ENCODE measurements around the gene PHKB. TPM values are rescaled to one million over a fixed set of nuclear protein-coding genes. Genes with fewer than 3 reads are reported as not detected.

PHKB gene
- total and polyA plus RNA-seq, 2 of the 8 experiments (the other 6 are each of a cell fraction or from before 2014, with no cell fraction given) = 18.6 to 38.3 TPM

DNA sequence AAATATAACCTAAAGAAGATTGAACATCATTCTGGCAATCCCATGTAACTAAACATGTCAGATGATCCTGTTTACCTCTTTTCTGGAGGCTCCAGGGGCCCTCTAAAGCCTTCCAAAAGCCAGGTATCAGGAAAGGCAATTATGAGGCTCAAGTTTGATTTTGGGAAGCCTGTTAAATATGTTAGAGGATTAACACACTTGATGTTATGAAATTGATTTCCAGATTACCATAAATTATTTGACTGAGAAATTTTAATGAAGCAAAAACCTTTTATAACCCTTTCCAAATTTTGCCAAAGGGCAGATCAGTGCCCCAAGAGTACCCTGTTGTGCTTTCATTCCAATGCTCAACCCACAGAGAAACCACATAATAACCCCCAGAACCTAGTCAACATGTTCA, 29.3 kb downstream of the PHKB start:
- H2BK20ac ChIP-seq (ENCODE audit: low read length) = no peak overlapping the region
- H4K5ac ChIP-seq (ENCODE audit: insufficient read length, low read depth, low read length) = no peak overlapping the region
- H3K27me3 ChIP-seq (replicated peaks in 1 of 4; ENCODE audit: control insufficient read depth in 3 of 4, extremely low read depth in 1 of 4, insufficient read depth in 3 of 4, low read length in 3 of 4) = no peaks in the 10 kb centered on the region
- H3K4me3 ChIP-seq (ENCODE audit: extremely low read depth in 1 of 4, insufficient read depth in 2 of 4, low read depth in 3 of 4, low read length in 4 of 4) = no peak overlapping the region
- no peak overlapping the region for H3K56ac ChIP-seq (replicated peaks; ENCODE audit: insufficient read length, low read depth, low read length)
- no peak overlapping the region for H3K18ac ChIP-seq (ENCODE audit: extremely low read depth, low read length)
- peaks cover 0 to 7% (median 4%) of the 10 kb centered on the region in 4 experiments; a peak in 4 of 7 replicates for H3K4me1 ChIP-seq (replicated peaks in 1 of 4; ENCODE audit: control insufficient read depth in 3 of 4, insufficient read depth in 4 of 4, low read length in 3 of 4)
- no peak overlapping the region for H2BK15ac ChIP-seq (ENCODE audit: low read length)
- no peak overlapping the region for H2BK120ac ChIP-seq (replicated peaks; ENCODE audit: low read depth, low read length)
- no peak overlapping the region for H2BK12ac ChIP-seq (ENCODE audit: low read depth, low read length)
- no peaks in the 10 kb centered on the region for H4K20me1 ChIP-seq (replicated peaks in 1 of 2; ENCODE audit: control insufficient read depth in 1 of 2, insufficient read depth in 2 of 2, low read length in 2 of 2)
- no peak overlapping the region for H4K91ac ChIP-seq (replicated peaks; ENCODE audit: insufficient read length, low read length)
- no peak overlapping the region for H2AFZ ChIP-seq (ENCODE audit: low read length)
- H3K9me3 ChIP-seq (ENCODE audit: insufficient read depth in 2 of 2, low read depth in 1 of 2, low read length in 1 of 2) = peaks cover 17 to 20% of the 10 kb centered on the region in 2 experiments
- no peak overlapping the region for H3K4ac ChIP-seq (replicated peaks; ENCODE audit: insufficient read length, low read depth, low read length)
- DNase-seq (ENCODE audit: low read depth in 1 of 2, low spot score in 2 of 2) (no peak), FAIRE-seq (no peak)
- H3K9ac ChIP-seq (replicated peaks in 1 of 4; ENCODE audit: extremely low read depth in 1 of 4, low read depth in 3 of 4, low read length in 3 of 4) = no peak overlapping the region
- no peak overlapping the region for H3K27ac ChIP-seq (ENCODE audit: low read depth, low read length)
- POLR2A ChIA-PET (ENCODE audit: partially characterized antibody) = no interaction called here
- no peak overlapping the region for H3K23ac ChIP-seq (ENCODE audit: insufficient read length)
- CTCF ChIA-PET (ENCODE audit: partially characterized antibody) = no interaction called here
- no peak overlapping the region for H2BK5ac ChIP-seq (ENCODE audit: low read depth, low read length)
- H2AK5ac ChIP-seq (ENCODE audit: low read depth, low read length) = no peak overlapping the region
- no peak overlapping the region for H3K14ac ChIP-seq (ENCODE audit: insufficient read length)
- no peaks in the 10 kb centered on the region for H3K79me1 ChIP-seq (ENCODE audit: low read depth, low read length)
- H3K79me2 ChIP-seq (ENCODE audit: control insufficient read depth in 1 of 2, insufficient read depth in 2 of 2, low read length in 2 of 2) = no peaks in the 10 kb centered on the region; a peak in 1 of 4 replicates
- TF ChIP-seq KDM5A (IDR thresholded peaks at IDR 0.05; ENCODE audit: low read length) (no peak), SRF (IDR thresholded peaks at IDR 0.05; ENCODE audit: low read depth, low read length) (no peak), CHD1 (IDR thresholded peaks at IDR 0.05; ENCODE audit: low read depth, low read length) (no peak), SP4 (IDR thresholded peaks at IDR 0.05; ENCODE audit: low read length) (no peak), CBX8 (IDR thresholded peaks at IDR 0.05; ENCODE audit: borderline replicate concordance, low read depth, low read length) (no peak), CTBP2 (IDR thresholded peaks at IDR 0.05; ENCODE audit: borderline replicate concordance, insufficient read depth, insufficient read length, low read length) (no peak), GTF2F1 (IDR thresholded peaks at IDR 0.05; ENCODE audit: borderline replicate concordance, low read depth, low read length) (no peak), POLR2AphosphoS5 (IDR thresholded peaks at IDR 0.05; ENCODE audit: low read depth, low read length) (no peak), NANOG (IDR thresholded peaks at IDR 0.05; ENCODE audit: insufficient read depth, low read depth, low read length, poor library complexity, severe bottlenecking) (no peak), BRCA1 (IDR thresholded peaks at IDR 0.05; ENCODE audit: low read depth, low read length) (no peak), TBP (IDR thresholded peaks at IDR 0.05; ENCODE audit: low read depth, low read length) (no peak)
- TF ChIP-seq, protein P1, sequence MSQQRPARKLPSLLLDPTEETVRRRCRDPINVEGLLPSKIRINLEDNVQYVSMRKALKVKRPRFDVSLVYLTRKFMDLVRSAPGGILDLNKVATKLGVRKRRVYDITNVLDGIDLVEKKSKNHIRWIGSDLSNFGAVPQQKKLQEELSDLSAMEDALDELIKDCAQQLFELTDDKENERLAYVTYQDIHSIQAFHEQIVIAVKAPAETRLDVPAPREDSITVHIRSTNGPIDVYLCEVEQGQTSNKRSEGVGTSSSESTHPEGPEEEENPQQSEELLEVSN (IDR thresholded peaks at IDR 0.05) = no peak
- H3K36me3 ChIP-seq (ENCODE audit: control insufficient read depth in 2 of 4, insufficient read depth in 4 of 4, low read length in 3 of 4) = peaks cover 0 to 7% (median 2%) of the 10 kb centered on the region in 4 experiments; a peak in 3 of 8 replicates
- H3K4me2 ChIP-seq (ENCODE audit: insufficient read depth in 1 of 2, low read depth in 2 of 2, low read length in 2 of 2) = no peak overlapping the region
- no peak overlapping the region for H4K8ac ChIP-seq (ENCODE audit: extremely low read depth, insufficient read depth, low read length)
- no peaks in the 10 kb centered on the region for H3K23me2 ChIP-seq (ENCODE audit: low read depth, low read length)

All from H1 (cell line).